ENCODE data around the gene CCDC61. TPM values are rescaled to one million over a fixed set of nuclear protein-coding genes. Genes with fewer than 3 reads are reported as not detected.

The CCDC61 gene
- total RNA-seq, 1 donor: 5.7 TPM

- no peak overlapping the region for H3K4me3 ChIP-seq (ENCODE audit: low read depth, low read length)
- DNase-seq (ENCODE audit: low read depth): no peak
- no peak for TF ChIP-seq CTCF (IDR thresholded peaks at IDR 0.05; ENCODE audit: insufficient read depth, low read length)
These were observed 41.5 kb downstream of the CCDC61 start for GRCh38 chr19:46036744-46037128.

DNA sequence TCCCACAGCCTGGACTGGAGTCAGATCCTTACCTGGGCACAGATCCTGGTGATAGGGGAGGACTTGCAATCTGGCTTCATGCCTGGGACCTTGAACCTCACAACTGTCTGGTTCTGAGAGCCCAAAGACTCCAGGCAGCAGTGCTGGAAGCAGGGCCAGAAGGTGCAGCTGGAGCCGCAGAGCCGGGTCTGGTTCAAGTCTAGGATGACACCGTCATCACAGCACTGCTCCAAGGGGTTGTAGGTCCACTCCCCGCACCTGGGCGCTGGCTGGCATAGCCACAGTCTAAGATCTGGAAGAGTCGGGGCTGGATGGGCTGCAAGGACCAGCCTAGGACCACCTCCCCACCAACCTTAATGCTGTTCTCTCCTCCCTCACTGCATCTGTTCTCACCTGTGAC, 44.9 kb downstream of the CCDC61 start:
- no peak for TF ChIP-seq CTCF (IDR thresholded peaks at IDR 0.05; ENCODE audit: insufficient read depth, low read length)
- DNase-seq (ENCODE audit: low read depth): no peak
- H3K4me3 ChIP-seq (ENCODE audit: low read depth, low read length): no peak overlapping the region

- no peak within 1 kb of the TSS for H3K4me3 ChIP-seq (ENCODE audit: low read depth, low read length)
- TF ChIP-seq CTCF (IDR thresholded peaks at IDR 0.05; ENCODE audit: insufficient read depth, low read length): no peak
- DNase-seq (ENCODE audit: low read depth): peak; percentile 51
These were observed 45.8 kb downstream of the CCDC61 start, which contains the start of gene IGFL4 for GRCh38 chr19:46040952-46041500. TSS of gene IGFL4 (minus strand) at chr19:46041002. CDS start at chr19:46040962, 40 bp downstream.

DNA sequence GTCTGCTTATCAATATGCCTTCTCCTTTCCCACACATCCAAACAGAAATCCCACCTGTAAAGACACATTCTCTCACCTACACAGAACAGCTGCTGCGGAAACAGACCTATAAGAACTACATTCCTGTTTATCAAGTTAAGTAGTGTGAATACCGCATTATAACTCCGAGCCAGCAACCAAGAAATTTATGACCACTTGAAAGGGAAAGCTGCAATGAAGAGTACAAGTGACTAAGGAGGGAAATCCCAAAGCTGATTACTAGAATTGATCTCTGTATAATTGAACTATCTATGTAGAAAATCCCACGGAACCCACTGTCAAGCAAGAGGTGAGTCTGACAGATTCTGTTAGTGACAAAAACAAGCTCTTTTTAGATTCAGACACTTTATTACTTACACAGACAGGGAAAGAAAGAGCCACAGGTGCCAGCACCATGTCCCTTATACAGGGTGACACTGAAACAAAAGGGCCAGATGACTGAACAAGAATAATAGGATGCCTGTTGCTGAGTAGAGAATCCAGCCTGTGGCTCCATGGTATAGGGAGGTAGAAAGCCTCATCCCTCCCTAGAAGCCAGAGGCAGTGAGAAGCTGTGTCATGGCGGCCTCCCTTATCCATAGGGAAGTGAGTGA, 47.1 kb downstream of the CCDC61 start:
- H3K4me3 ChIP-seq (ENCODE audit: low read depth, low read length): no peak overlapping the region
- DNase-seq (ENCODE audit: low read depth): no peak
- no peak for TF ChIP-seq CTCF (IDR thresholded peaks at IDR 0.05; ENCODE audit: insufficient read depth, low read length)

DNA sequence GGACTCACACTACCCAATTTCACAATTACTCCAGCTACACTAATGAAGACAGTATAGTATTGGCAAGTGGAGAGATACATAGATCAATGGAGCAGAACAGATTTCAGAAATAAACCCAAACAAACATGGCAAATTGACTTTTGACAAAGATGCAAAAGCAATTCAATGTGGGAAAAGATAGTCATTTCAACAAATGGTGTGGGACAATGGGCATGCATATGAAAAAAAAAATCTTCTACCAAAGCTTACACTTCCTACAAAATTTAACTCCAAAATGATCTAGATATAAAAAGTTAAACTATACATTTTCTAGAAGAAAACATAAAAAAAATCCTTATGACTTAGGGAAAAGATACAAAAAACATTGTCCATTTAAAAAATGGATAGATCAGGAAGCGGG, 48.3 kb downstream of the CCDC61 start:
- no peak for TF ChIP-seq CTCF (IDR thresholded peaks at IDR 0.05; ENCODE audit: insufficient read depth, low read length)
- H3K4me3 ChIP-seq (ENCODE audit: low read depth, low read length): no peak overlapping the region
- DNase-seq (ENCODE audit: low read depth): no peak

- no peak overlapping the region for H3K4me3 ChIP-seq (ENCODE audit: low read depth, low read length)
- DNase-seq (ENCODE audit: low read depth): no peak
- TF ChIP-seq CTCF (IDR thresholded peaks at IDR 0.05; ENCODE audit: insufficient read depth, low read length): no peak
These were observed 54.3 kb downstream of the CCDC61 start for GRCh38 chr19:46049597-46049996.

DNA sequence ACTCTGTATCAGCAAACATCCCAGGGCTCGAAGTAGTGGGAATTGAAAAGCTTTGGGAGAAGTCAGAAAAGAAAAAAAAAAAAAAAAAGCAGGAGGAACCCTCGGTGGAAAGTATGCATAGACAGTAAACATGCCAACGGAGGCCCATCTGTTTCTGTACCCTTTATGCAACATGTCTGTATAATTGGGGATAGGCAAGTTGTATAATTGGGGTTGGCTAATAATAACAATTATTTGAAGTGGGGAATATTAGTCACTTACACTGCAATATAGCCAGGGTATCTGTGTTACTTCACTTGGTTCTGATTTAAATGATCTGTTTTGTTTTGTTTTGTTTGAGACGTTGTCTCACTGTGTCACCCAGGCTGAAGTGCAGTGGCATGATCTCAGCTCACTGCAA, 57.6 kb downstream of the CCDC61 start:
- no peak for TF ChIP-seq CTCF (IDR thresholded peaks at IDR 0.05; ENCODE audit: insufficient read depth, low read length)
- no peak for DNase-seq (ENCODE audit: low read depth)
- no peak overlapping the region for H3K4me3 ChIP-seq (ENCODE audit: low read depth, low read length)

Measured in fibroblast of the aortic adventitia (primary cell).